Effector CD4-positive, alpha-beta T cell (primary cell): ENCODE measurements around the gene MGRN1.

Experiments used
- DNase-seq: peaks from one replicate; pipeline ENCODE4 v3.0.0-alpha.2; 2020

MGRN1 gene

GRCh38 chr16:4677390-4677789 lies 52.8 kb downstream of the MGRN1 start:
- DNase-seq: no peak

GRCh38 chr16:4677994-4678393 lies 53.4 kb downstream of the MGRN1 start:
- DNase-seq: no peak

GRCh38 chr16:4678596-4678995 lies 54.0 kb downstream of the MGRN1 start:
- no peak for DNase-seq

GRCh38 chr16:4679156-4679849 lies 54.7 kb downstream of the MGRN1 start:
- DNase-seq: no peak

- DNase-seq: no peak
These were observed 55.4 kb downstream of the MGRN1 start for GRCh38 chr16:4679850-4680636.

- DNase-seq: no peak
These were observed 56.2 kb downstream of the MGRN1 start for GRCh38 chr16:4680673-4681470.

GRCh38 chr16:4681471-4682083 lies 57.0 kb downstream of the MGRN1 start:
- DNase-seq: no peak

GRCh38 chr16:4682084-4682591 lies 57.5 kb downstream of the MGRN1 start:
- no peak for DNase-seq

GRCh38 chr16:4682616-4683254 lies 58.1 kb downstream of the MGRN1 start:
- DNase-seq: no peak

- DNase-seq: no peak
These were observed 58.8 kb downstream of the MGRN1 start for GRCh38 chr16:4683255-4684057.

GRCh38 chr16:4684058-4684715 lies 59.6 kb downstream of the MGRN1 start:
- no peak for DNase-seq

- DNase-seq: no peak
These were observed 60.1 kb downstream of the MGRN1 start for GRCh38 chr16:4684763-4685162.

- no peak for DNase-seq
These were observed 60.7 kb downstream of the MGRN1 start for GRCh38 chr16:4685292-4685691.

- DNase-seq: no peak
These were observed 61.3 kb downstream of the MGRN1 start for GRCh38 chr16:4685776-4686496.

- no peak for DNase-seq
These were observed 62.0 kb downstream of the MGRN1 start for GRCh38 chr16:4686497-4687210.

GRCh38 chr16:4687416-4687815 lies 62.8 kb downstream of the MGRN1 start:
- no peak for DNase-seq

GRCh38 chr16:4687946-4688673 lies 63.5 kb downstream of the MGRN1 start:
- DNase-seq: no peak

- DNase-seq: no peak
These were observed 64.0 kb downstream of the MGRN1 start for GRCh38 chr16:4688674-4689045.
